Effector memory CD4-positive, alpha-beta T cell (primary cell): ENCODE measurements around the gene BGN.

Experiments used
- DNase-seq, 3 donors: peaks; one replicate each; pipeline ENCODE4 v3.0.0-alpha.2; 2020
- H3K27ac ChIP-seq: 2 replicates; pipeline ENCODE4 v1.7.0; 2013; ENCODE audit warnings: mild to moderate bottlenecking, low read length, moderate library complexity; ENCODE audit not compliant: insufficient read depth, poor library complexity, severe bottlenecking
- H3K27me3 ChIP-seq: replicated peaks from 2 replicates; pipeline ENCODE4 v1.7.0; 2013; ENCODE audit warnings: mild to moderate bottlenecking, low read length; ENCODE audit not compliant: insufficient read depth, control insufficient read depth, poor library complexity, severe bottlenecking
- H3K36me3 ChIP-seq: 2 replicates; pipeline ENCODE4 v1.7.0; 2013; ENCODE audit warnings: mild to moderate bottlenecking, low read length, moderate library complexity; ENCODE audit not compliant: control insufficient read depth, insufficient read depth
- H3K4me1 ChIP-seq: 2 replicates; pipeline ENCODE4 v1.7.0; 2013; ENCODE audit warnings: low read length, mild to moderate bottlenecking; ENCODE audit not compliant: control insufficient read depth, insufficient read depth, poor library complexity, severe bottlenecking
- H3K4me3 ChIP-seq: 2 replicates; pipeline ENCODE4 v1.7.0; 2013; ENCODE audit warnings: low read length, low read depth, mild to moderate bottlenecking; ENCODE audit not compliant: insufficient read depth, poor library complexity, severe bottlenecking
- H3K9me3 ChIP-seq: 2 replicates; pipeline ENCODE4 v1.7.0; 2013; ENCODE audit warnings: mild to moderate bottlenecking, low read length, moderate library complexity; ENCODE audit not compliant: control insufficient read depth

Gene BGN

DNA sequence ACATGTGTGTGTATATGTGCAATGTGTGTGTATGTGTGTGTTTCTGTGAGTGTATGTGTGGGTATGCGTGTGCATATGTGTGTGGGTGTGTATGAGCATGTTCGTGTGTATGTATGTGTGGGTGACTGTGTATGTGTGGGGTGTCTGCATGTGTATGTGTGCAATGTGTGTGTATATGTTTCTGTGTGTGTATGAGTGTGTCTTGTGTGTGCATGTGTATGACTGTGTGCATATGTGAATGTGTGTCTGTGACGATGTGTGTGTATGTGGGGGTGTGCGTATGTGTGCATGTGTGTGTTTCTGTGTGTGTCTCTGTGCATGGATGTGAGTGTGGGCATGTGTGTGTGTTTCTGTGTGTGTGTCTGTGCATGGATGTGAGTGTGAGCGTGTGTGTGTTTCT, 18.5 kb downstream of the BGN start:
- H3K4me3 ChIP-seq, result no peak overlapping the region
- DNase-seq, result no peak
- no peak overlapping the region for H3K27ac ChIP-seq
- H3K9me3 ChIP-seq, result no peaks in the 10 kb centered on the region
- no peaks in the 10 kb centered on the region for H3K4me1 ChIP-seq
- no peaks in the 10 kb centered on the region for H3K36me3 ChIP-seq
- no peaks in the 10 kb centered on the region for H3K27me3 ChIP-seq

DNA sequence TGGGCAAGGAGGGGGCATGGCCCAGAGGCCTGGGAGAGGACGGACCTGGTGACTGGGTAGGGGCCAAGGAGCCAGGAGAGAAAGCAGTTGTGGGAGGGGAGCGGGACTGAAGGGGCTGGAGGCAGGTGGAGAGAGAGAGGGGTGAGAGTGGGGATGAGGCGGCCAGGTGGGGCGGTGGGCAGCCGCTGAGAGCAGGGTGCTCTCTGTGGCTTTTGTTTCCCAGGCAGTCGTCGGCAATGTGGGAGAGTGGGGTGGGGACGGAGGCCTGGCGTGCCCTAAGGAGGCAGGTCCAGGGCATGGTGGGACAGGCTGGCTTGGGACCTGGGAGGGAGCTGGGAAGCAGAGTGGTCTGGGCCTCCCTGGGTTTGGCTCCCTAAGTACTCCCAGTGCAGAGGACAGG, 19.5 kb downstream of the BGN start:
- Histone ChIP-seq H3K36me3 (no peaks in the 10 kb centered on the region), H3K9me3 (no peaks in the 10 kb centered on the region)

DNA sequence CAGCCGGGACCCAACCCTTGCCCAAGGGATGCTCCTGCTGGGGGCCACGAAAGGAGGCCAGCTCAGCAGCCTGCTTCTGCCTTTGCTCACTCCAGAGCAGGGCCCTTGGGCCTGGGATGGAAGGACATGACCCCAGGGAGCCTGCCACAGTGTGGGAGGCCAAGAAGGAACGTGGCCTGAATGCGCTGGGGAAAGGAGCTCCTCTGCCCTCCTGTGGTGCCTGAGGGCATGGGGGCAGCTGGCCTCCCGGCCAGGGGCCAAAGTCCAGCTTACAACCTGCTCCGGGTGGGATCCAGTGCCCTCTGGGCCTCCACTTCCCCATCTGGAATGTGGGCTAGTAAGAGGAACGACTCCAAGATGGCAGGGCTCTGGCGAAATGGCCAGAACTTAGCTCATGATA, 20.7 kb downstream of the BGN start:
- H3K9me3 ChIP-seq, result no peaks in the 10 kb centered on the region
- DNase-seq, result no peak
- H3K27me3 ChIP-seq, result no peaks in the 10 kb centered on the region

More for the DNA sequence above, 19.5 kb downstream of the BGN start:
- H3K4me1 ChIP-seq, result no peaks in the 10 kb centered on the region
- no peak overlapping the region for H3K4me3 ChIP-seq
- no peaks in the 10 kb centered on the region for H3K27me3 ChIP-seq
- no peak for DNase-seq
- H3K27ac ChIP-seq, result no peak overlapping the region

DNA sequence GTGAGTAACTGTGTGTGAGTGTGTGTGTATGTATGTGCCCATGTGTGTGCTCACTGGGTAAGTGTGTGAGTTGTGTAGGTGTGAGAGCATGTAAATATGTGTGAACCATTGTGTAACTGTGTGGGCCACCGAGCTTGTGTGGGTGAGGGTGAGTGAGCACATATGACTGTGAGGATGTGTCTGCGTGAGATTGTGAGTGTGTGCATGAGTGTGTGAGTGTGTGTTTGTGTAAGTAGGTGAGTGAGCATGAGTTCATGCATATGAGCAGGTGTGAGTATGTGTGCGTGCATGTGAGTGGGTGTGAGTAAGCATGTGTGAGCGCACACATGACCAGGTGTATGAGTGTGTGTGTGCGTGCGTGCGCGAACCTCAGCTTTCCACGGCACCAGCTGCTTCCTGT, 21.3 kb downstream of the BGN start:
- no peaks in the 10 kb centered on the region for H3K36me3 ChIP-seq
- no peak overlapping the region for H3K4me3 ChIP-seq
- no peak overlapping the region for H3K27ac ChIP-seq
- no peaks in the 10 kb centered on the region for H3K27me3 ChIP-seq
- no peak for DNase-seq
- no peaks in the 10 kb centered on the region for H3K9me3 ChIP-seq
- H3K4me1 ChIP-seq, result no peaks in the 10 kb centered on the region

More for the DNA sequence above, 20.7 kb downstream of the BGN start:
- no peak overlapping the region for H3K4me3 ChIP-seq
- H3K36me3 ChIP-seq, result no peaks in the 10 kb centered on the region
- H3K27ac ChIP-seq, result no peak overlapping the region
- H3K4me1 ChIP-seq, result no peaks in the 10 kb centered on the region

DNA sequence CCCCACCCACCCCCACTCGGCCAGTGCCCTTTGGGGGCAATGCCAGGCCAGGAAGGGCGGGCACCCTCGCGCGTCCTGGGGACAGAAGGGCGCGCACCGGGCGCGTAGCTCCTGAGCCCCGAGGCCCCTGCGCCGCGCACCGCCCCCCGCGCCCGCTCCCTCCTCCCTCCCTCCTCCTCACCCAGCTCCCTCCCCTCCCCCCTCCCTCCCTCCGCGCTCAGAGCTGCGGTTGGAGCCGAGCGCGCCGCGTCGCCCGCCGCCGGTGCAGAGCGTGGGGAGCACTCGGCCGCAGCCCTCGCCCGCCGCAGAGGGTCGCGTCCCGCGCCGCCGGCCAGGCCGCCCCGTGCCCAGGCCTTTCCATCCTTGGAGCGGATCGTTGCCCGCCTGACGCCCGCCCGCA, 22.6 kb downstream of the BGN start, which contains the start of gene ATP2B3:
TSS of gene ATP2B3 (plus strand) at position 220 of the 400 bp plus-strand sequence. CDS start 18,606 bp downstream, outside the sequence.
- H3K36me3 ChIP-seq, result no peaks in the 10 kb centered on the region
- no peak within 1 kb of the TSS for H3K27ac ChIP-seq
- no peaks in the 10 kb centered on the region for H3K27me3 ChIP-seq

DNA sequence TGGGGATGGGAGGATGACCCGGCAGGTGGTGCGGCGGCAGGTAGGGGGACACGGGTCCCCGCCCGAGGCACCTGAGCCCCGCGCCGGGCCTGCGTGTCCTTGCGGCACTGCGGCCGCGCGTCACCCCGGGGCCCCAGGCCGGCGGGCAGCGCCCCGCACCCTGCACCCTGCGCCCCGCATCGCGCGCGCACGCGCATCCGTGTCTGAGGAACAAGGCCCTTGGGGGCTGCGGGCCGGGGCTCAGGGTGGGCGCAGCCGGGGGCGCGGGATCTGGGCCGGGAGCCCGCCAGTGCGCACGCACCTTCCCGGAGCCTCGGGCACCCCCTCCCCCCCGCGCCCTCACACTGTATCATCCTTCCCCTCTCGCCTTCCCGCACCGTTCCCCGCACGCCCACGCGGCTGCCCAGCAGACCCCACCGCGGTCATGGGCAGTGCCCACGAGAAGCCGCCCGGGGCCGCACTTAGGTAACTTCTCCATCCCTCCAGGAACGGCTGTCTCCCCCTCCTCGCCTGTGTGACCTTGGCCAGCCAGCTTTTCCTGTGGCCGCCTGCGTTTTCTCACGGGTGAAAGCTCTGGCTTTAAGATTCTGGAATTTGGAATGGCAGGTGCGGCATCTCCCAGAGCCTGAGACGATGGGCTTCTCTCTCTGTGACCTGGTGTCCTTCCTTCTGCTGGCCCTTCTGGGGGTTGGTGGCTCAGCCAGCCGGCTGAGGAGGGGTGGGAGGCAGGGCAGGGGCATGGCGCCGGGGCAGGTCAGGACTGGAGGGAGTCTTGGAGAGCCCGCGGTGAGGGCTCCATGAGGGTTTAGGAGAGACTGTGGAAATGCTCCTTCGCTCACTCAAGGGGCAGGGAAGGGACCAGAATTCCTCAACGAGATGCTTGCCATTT, 23.4 kb downstream of the BGN start:
- Histone ChIP-seq H3K27ac (no peak overlapping the region), H3K4me3 (no peak overlapping the region), H3K4me1 (no peaks in the 10 kb centered on the region), H3K9me3 (no peaks in the 10 kb centered on the region), H3K27me3 (no peaks in the 10 kb centered on the region), H3K36me3 (no peaks in the 10 kb centered on the region)
- no peak for DNase-seq

More for the DNA sequence above, 22.6 kb downstream of the BGN start, which contains the start of gene ATP2B3:
- DNase-seq, result no peak
- H3K4me1 ChIP-seq, result no peaks in the 10 kb centered on the region
- H3K4me3 ChIP-seq, result no peak within 1 kb of the TSS
- H3K9me3 ChIP-seq, result no peaks in the 10 kb centered on the region

DNA sequence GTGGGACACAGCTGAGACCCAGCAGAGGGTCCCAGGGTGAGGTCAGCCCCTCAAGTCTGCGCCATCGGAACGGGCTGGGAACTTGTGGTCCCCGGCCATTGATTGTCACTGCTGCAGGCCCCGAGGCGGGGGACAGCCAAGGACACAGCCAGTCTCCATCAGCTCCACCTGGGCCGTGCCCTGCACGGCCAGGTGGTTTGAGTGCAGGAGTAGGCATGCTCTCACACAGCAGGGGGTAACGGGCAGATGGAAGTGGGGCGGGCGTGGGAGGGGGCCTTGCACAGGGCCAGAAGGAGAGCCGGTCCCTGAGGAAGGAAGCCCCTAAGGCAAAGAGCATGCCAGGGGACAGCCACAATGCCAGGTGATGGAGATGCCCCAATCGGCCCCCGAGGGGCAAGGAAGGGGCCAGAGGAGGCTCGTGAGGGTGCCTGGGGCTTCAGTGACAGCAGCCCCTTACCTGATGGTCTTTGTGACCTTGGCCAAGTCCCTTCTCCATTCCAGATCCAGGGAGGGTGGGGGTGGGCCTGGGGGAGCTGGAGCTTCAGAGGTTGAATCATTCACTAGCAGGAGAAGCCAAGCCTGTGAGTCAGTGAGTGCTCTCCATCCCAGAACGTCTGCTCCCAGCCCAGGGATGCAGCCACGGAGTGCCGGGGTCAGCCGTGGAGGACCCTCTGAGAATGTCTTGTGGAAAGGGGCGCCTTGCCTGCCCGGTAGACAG, 24.9 kb downstream of the BGN start:
- H3K36me3 ChIP-seq, result no peaks in the 10 kb centered on the region
- no peaks in the 10 kb centered on the region for H3K9me3 ChIP-seq
- H3K27me3 ChIP-seq, result no peaks in the 10 kb centered on the region
- H3K4me1 ChIP-seq, result no peaks in the 10 kb centered on the region
- DNase-seq, result no peak
- H3K4me3 ChIP-seq, result no peak overlapping the region
- H3K27ac ChIP-seq, result no peak overlapping the region

DNA sequence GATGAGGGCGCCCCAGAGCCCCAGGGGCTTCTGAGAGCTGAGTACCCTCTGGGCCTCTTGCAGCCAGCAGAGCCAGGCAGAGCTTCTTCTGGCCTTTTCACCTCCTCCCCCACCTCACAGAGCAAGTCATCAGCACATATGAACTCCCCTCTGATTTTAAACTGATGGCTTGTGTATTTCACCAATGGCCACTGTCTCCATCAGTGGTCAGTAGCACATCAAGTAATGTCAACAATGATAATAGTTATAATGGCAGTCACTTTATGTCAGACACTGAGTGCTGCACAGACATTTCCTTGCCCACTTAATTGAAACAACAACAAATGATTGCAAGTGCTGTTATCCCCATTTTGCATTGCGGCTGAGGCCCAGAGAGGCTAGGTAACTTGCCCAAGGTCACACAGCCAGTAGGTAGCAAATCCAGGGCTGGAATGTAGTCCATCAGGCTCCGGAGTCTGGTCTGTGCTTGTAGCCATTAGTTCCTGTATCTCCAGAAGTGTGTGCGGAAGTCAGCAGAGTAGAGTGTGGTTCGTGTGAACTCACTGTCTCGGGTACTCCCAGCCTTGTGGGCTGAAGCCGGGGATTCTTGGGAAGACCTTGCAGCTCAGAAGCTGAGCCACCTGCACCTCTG, 25.6 kb downstream of the BGN start:
- H3K4me1 ChIP-seq, result no peaks in the 10 kb centered on the region
- H3K27ac ChIP-seq, result no peak overlapping the region
- no peaks in the 10 kb centered on the region for H3K27me3 ChIP-seq
- H3K9me3 ChIP-seq, result no peaks in the 10 kb centered on the region
- no peak for DNase-seq
- no peaks in the 10 kb centered on the region for H3K36me3 ChIP-seq
- H3K4me3 ChIP-seq, result no peak overlapping the region

DNA sequence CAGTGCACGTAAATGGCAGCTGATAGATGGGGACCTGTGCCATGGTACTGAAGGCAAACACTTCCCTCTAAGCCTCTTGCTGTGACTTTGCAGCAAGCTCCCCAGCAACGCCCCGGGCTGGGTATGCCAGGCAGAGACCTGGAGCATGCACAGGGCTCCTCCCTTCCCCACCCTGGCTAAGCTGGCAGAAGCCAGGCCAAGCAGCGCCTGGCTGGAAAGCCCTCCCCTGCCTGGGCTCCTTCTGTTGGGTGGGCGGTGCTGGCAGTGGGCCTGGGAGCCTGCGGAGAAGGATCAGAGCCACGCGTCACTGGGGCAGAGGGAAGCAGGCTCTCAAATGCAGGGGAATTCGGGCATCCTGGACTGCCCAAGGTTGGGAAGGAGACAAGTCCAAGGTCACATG, 26.3 kb downstream of the BGN start:
- H3K27ac ChIP-seq, result no peak overlapping the region
- no peak for DNase-seq
- no peaks in the 10 kb centered on the region for H3K4me1 ChIP-seq
- no peaks in the 10 kb centered on the region for H3K9me3 ChIP-seq
- H3K4me3 ChIP-seq, result no peak overlapping the region
- no peaks in the 10 kb centered on the region for H3K27me3 ChIP-seq
- no peaks in the 10 kb centered on the region for H3K36me3 ChIP-seq

DNA sequence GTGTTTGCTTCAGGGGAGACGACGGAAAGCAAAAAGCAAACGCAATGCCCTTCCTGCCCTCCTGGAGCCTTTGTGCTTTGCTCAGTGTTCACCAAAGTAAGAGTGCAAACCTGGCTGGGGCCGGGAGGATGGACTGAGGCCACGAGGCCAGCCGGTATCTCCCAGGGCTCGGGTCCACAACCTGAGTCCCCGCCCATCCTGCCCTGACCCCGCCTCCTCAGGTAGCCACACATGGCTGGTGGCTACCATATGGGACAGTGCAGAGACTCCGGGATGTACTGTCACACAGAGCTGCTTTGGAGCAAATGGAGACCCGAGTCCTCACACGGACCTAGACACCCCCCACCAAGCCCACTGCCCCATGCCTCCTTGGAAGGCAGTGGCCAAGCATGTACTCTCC, 27.5 kb downstream of the BGN start:
- no peaks in the 10 kb centered on the region for H3K36me3 ChIP-seq
- H3K4me3 ChIP-seq, result no peak overlapping the region
- H3K9me3 ChIP-seq, result no peaks in the 10 kb centered on the region
- no peak overlapping the region for H3K27ac ChIP-seq
- H3K4me1 ChIP-seq, result no peaks in the 10 kb centered on the region
- DNase-seq, result no peak
- peaks cover 3% of the 10 kb centered on the region for H3K27me3 ChIP-seq
